ENCODE data around the gene PPM1J.

The PPM1J gene

DNA sequence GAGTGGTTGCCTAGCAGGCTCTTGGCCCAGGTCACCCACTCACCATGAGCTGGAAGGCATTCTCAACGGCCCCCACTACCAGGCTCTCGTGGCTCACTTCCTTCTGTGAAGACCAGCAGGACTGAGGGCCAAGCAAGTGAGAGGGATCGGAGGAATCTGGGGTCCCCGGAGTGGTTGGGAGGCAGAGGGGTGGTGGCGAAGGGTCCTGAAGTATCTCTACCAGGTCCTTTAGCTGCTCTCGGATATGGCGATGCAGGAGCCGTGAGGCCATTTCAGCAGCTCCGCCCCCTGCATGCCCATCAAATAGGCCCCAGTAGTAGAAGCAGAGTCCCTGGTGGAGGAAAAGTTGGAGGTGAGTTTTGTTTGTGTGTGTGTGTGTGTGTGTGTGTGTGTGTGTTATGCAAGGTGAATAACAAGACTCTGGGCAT, 2.4 kb downstream of the PPM1J start:
- no peak for TF ChIP-seq ESRRG (CRISPR knock-in tag; IDR thresholded peaks at IDR 0.05)
- no peak for TF ChIP-seq ZFP30 (CRISPR knock-in tag; IDR thresholded peaks at IDR 0.05)
- TF ChIP-seq, protein P1, sequence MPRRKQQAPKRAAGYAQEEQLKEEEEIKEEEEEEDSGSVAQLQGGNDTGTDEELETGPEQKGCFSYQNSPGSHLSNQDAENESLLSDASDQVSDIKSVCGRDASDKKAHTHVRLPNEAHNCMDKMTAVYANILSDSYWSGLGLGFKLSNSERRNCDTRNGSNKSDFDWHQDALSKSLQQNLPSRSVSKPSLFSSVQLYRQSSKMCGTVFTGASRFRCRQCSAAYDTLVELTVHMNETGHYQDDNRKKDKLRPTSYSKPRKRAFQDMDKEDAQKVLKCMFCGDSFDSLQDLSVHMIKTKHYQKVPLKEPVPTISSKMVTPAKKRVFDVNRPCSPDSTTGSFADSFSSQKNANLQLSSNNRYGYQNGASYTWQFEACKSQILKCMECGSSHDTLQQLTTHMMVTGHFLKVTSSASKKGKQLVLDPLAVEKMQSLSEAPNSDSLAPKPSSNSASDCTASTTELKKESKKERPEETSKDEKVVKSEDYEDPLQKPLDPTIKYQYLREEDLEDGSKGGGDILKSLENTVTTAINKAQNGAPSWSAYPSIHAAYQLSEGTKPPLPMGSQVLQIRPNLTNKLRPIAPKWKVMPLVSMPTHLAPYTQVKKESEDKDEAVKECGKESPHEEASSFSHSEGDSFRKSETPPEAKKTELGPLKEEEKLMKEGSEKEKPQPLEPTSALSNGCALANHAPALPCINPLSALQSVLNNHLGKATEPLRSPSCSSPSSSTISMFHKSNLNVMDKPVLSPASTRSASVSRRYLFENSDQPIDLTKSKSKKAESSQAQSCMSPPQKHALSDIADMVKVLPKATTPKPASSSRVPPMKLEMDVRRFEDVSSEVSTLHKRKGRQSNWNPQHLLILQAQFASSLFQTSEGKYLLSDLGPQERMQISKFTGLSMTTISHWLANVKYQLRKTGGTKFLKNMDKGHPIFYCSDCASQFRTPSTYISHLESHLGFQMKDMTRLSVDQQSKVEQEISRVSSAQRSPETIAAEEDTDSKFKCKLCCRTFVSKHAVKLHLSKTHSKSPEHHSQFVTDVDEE (CRISPR knock-in tag; IDR thresholded peaks at IDR 0.05), result no peak
- ATAC-seq, result no peak

DNA sequence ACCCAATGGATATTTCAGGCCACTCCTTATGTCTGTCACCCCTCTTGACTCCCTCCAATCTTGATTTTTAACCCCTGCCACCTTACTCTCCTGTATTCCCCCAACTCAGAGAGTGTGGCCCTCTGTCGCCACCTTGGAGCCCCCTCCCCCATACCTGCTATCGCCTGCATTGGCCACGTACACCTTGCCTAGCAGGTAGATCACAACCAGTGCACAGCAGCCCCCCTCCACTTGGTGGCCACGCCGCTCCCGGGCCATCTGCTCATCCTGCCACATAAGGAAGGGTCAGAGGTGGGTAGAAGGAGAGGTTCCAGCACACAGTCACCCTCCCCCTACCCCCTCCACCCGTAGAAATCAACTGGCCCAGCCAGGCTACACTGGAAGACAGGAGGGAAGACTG, 2.9 kb downstream of the PPM1J start:
- ATAC-seq, result no peak
- no peak for TF ChIP-seq ZNF565 (CRISPR knock-in tag; conservative IDR thresholded peaks at IDR 0.05; ENCODE audit: low read depth)
- TF ChIP-seq ZFP30 (CRISPR knock-in tag; IDR thresholded peaks at IDR 0.05), result no peak
- TF ChIP-seq RARB (CRISPR knock-in tag; IDR thresholded peaks at IDR 0.05), result no peak
- no peak for TF ChIP-seq ESRRG (CRISPR knock-in tag; IDR thresholded peaks at IDR 0.05)
- TF ChIP-seq, protein P2, sequence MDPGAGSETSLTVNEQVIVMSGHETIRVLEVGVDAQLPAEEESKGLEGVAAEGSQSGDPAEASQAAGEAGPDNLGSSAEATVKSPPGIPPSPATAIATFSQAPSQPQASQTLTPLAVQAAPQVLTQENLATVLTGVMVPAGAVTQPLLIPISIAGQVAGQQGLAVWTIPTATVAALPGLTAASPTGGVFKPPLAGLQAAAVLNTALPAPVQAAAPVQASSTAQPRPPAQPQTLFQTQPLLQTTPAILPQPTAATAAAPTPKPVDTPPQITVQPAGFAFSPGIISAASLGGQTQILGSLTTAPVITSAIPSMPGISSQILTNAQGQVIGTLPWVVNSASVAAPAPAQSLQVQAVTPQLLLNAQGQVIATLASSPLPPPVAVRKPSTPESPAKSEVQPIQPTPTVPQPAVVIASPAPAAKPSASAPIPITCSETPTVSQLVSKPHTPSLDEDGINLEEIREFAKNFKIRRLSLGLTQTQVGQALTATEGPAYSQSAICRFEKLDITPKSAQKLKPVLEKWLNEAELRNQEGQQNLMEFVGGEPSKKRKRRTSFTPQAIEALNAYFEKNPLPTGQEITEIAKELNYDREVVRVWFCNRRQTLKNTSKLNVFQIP (CRISPR knock-in tag; IDR thresholded peaks at IDR 0.05; ENCODE audit: borderline replicate concordance, low read depth), result no peak
- TF ChIP-seq TCF4 (CRISPR knock-in tag; IDR thresholded peaks at IDR 0.05; ENCODE audit: borderline replicate concordance), result no peak
- TF ChIP-seq CSDC2 (CRISPR knock-in tag; IDR thresholded peaks at IDR 0.05), result no peak
- TF ChIP-seq TOX (CRISPR knock-in tag; IDR thresholded peaks at IDR 0.05; ENCODE audit: borderline replicate concordance), result no peak
- no peak for TF ChIP-seq ZNF70 (CRISPR knock-in tag; IDR thresholded peaks at IDR 0.05)
- TF ChIP-seq SNAI2 (CRISPR knock-in tag; IDR thresholded peaks at IDR 0.05), result no peak
- TF ChIP-seq ZNF8 (CRISPR knock-in tag; IDR thresholded peaks at IDR 0.05), result no peak
- TF ChIP-seq, protein P3, sequence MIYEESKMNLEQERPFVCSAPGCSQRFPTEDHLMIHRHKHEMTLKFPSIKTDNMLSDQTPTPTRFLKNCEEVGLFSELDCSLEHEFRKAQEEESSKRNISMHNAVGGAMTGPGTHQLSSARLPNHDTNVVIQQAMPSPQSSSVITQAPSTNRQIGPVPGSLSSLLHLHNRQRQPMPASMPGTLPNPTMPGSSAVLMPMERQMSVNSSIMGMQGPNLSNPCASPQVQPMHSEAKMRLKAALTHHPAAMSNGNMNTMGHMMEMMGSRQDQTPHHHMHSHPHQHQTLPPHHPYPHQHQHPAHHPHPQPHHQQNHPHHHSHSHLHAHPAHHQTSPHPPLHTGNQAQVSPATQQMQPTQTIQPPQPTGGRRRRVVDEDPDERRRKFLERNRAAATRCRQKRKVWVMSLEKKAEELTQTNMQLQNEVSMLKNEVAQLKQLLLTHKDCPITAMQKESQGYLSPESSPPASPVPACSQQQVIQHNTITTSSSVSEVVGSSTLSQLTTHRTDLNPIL (CRISPR knock-in tag; IDR thresholded peaks at IDR 0.05; ENCODE audit: low read depth), result no peak

DNA sequence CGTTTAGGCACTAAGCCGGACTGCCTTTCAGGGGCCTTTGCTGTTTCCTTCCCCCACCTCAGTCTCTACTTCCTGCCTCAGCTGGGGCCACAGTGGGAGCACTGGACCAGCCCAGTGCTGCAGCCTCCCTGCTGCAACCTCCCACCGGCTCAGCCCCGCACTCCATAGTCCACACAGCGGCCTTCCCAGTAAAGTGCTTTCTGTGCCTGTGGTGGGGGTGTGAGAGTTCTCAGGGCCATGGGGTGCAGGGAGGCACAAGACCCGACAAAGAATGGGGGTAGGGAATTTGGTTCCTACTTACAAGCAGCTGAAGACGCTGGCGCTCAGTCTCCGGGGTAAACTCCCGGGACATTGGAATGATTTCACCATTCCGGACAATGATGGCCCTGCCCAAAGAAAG, 3.5 kb downstream of the PPM1J start:
- TF ChIP-seq, protein P4, sequence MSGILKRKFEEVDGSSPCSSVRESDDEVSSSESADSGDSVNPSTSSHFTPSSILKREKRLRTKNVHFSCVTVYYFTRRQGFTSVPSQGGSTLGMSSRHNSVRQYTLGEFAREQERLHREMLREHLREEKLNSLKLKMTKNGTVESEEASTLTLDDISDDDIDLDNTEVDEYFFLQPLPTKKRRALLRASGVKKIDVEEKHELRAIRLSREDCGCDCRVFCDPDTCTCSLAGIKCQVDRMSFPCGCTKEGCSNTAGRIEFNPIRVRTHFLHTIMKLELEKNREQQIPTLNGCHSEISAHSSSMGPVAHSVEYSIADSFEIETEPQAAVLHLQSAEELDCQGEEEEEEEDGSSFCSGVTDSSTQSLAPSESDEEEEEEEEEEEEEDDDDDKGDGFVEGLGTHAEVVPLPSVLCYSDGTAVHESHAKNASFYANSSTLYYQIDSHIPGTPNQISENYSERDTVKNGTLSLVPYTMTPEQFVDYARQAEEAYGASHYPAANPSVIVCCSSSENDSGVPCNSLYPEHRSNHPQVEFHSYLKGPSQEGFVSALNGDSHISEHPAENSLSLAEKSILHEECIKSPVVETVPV (CRISPR knock-in tag; IDR thresholded peaks at IDR 0.05), result no peak
- TF ChIP-seq ZC3H10 (CRISPR knock-in tag; IDR thresholded peaks at IDR 0.05) (no peak), RARB (CRISPR knock-in tag; IDR thresholded peaks at IDR 0.05) (no peak), ZNF565 (CRISPR knock-in tag; conservative IDR thresholded peaks at IDR 0.05; ENCODE audit: low read depth) (no peak), TCF4 (CRISPR knock-in tag; IDR thresholded peaks at IDR 0.05; ENCODE audit: borderline replicate concordance) (no peak), BACH2 (CRISPR knock-in tag; IDR thresholded peaks at IDR 0.05; ENCODE audit: borderline replicate concordance) (no peak), OSR1 (CRISPR knock-in tag; IDR thresholded peaks at IDR 0.05) (no peak)
- no peak for ATAC-seq

DNA sequence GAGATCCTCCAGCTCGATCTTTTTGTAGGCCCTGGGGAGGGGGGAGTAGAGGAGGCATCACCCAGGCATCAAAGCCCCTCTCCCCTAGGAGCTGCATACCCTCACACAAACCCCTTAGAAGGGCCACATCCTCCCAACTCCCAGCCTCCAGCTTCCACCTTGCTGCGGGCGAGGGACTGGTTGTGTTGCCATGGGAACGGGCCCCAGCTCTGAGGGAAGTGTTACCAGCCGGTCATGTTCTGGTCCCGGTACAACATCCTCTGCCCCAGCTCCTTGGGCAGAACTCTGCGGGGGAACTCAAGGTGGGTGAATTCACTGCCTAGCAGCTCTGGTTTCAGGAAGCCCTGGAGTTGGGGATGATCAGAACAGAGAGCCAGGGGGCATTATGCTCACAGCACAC, 4.1 kb downstream of the PPM1J start:
- TF ChIP-seq, protein P3 (CRISPR knock-in tag; IDR thresholded peaks at IDR 0.05; ENCODE audit: low read depth), result no peak
- TF ChIP-seq ISL1 (CRISPR knock-in tag; IDR thresholded peaks at IDR 0.05) (no peak), ESRRG (CRISPR knock-in tag; IDR thresholded peaks at IDR 0.05) (no peak)
- no peak for ATAC-seq

DNA sequence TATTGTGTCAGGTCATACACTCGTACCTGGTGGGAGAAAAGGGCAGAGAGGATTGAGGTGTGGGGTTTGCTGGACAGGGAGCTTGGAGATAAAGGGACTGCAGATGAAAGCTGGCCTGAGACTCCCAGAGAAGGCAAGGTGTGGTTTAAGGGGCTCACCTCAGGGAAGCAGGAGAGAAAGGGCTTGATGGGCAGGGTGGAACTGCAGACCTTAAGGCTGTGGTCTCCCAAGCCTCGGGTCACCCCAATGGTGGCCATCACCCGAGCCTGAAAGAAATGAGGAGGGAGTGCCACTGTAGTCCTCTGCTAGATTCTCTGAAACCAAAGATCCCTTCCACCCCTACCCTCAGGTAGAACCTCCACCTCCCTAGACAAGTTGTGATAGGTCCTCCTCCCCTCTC, 4.5 kb downstream of the PPM1J start:
- no peak for ATAC-seq
- TF ChIP-seq TCF4 (CRISPR knock-in tag; IDR thresholded peaks at IDR 0.05; ENCODE audit: borderline replicate concordance) (no peak), GLIS3 (CRISPR knock-in tag; IDR thresholded peaks at IDR 0.05) (no peak), RARB (CRISPR knock-in tag; IDR thresholded peaks at IDR 0.05) (no peak), CSDC2 (CRISPR knock-in tag; IDR thresholded peaks at IDR 0.05) (no peak), SNAI2 (CRISPR knock-in tag; IDR thresholded peaks at IDR 0.05) (no peak), BACH2 (CRISPR knock-in tag; IDR thresholded peaks at IDR 0.05; ENCODE audit: borderline replicate concordance) (no peak), ZFP3 (CRISPR knock-in tag; IDR thresholded peaks at IDR 0.05) (no peak), ZC3H10 (CRISPR knock-in tag; IDR thresholded peaks at IDR 0.05) (no peak)
- TF ChIP-seq, protein P1 (CRISPR knock-in tag; IDR thresholded peaks at IDR 0.05), result no peak
- TF ChIP-seq, protein P5, sequence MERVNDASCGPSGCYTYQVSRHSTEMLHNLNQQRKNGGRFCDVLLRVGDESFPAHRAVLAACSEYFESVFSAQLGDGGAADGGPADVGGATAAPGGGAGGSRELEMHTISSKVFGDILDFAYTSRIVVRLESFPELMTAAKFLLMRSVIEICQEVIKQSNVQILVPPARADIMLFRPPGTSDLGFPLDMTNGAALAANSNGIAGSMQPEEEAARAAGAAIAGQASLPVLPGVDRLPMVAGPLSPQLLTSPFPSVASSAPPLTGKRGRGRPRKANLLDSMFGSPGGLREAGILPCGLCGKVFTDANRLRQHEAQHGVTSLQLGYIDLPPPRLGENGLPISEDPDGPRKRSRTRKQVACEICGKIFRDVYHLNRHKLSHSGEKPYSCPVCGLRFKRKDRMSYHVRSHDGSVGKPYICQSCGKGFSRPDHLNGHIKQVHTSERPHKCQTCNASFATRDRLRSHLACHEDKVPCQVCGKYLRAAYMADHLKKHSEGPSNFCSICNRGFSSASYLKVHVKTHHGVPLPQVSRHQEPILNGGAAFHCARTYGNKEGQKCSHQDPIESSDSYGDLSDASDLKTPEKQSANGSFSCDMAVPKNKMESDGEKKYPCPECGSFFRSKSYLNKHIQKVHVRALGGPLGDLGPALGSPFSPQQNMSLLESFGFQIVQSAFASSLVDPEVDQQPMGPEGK (CRISPR knock-in tag; IDR thresholded peaks at IDR 0.05; ENCODE audit: borderline replicate concordance), result no peak

Measured in SK-N-SH treated with all-trans-retinoic acid at 6 μM for 48 hours (cell line).